Measurements from ENCODE around the gene SMG6. TPM values are rescaled to one million over a fixed set of nuclear protein-coding genes. Genes with fewer than 3 reads are reported as not detected.
A peak's percentile ranks its signal among the peaks of the same experiment; 100 is the strongest.

SMG6 gene
- total and polyA plus RNA-seq, 2 of the 13 experiments (the other 11 are each of a cell fraction or from before 2014, with no cell fraction given), result 4.6 to 14.6 TPM

DNA sequence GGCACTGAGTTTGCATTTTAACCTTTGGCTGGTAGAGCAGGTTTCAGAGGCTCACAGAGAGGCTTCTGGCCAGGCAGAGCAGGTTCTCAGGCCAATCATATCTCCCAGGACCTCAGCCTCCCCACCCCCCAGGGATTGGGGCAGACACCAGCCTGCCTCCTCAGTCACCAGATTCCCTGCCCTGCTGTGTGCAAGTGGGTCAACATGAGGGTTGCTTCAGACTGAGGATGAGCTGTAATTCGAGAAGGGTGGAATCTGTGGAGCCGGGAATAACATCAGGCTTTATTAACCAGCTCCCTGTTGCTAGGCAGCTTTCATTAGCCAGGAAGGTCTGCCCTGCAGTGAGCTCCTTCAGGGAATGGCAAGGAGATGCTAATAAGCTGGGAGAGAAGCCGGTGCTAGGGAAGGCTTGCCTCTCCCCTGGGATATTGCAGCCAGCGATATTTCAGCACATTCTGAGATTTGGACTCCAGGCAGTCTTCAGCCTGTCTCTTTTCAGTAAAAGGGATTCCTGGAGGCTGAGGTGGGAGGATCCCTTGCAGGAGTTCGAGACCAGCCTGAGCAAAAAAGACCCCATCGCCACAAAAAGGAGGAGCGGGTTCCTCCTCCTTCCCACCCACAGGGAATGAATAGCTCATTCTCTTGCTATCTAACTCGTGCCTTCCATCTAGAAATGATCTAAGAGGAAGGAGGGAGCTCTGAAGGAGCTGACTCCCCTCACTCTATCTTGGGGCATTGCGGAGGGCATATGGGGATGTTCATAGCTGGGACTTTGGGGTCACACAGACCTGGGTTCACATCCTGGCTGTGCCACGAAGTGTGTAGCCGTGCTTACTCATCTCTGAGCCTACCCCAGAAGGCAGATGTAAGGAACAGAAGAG, 44.5 kb upstream of the SMG6 start:
- peak overlapping the region; percentile 65 for H3K27ac ChIP-seq (ENCODE audit: extremely low read length, insufficient read depth, low read length)
- H3K36me3 ChIP-seq (replicated peaks in 1 of 2; ENCODE audit: control insufficient read depth in 1 of 2, insufficient read depth in 2 of 2, low read length in 2 of 2), result peaks cover 6 to 14% of the 10 kb centered on the region in 2 experiments; a peak in 3 of 5 replicates
- H3K27me3 ChIP-seq (ENCODE audit: control insufficient read depth in 1 of 2, insufficient read depth in 2 of 2, low read length in 2 of 2), result no peaks in the 10 kb centered on the region
- H3K9me3 ChIP-seq (ENCODE audit: low read length), result no peaks in the 10 kb centered on the region
- H3K4me1 ChIP-seq (ENCODE audit: insufficient read depth, low read length), result peaks cover 16% of the 10 kb centered on the region
- peak overlapping the region; percentile 53 for H3K4me2 ChIP-seq (ENCODE audit: low read depth, low read length)
- WGBS (ENCODE audit: low lambda C conversion rate), result 90% methylated on average over 8 of the region's 11 CpGs
- ATAC-seq (peak; percentile 98), DNase-seq (ENCODE audit: low spot score) (peak; percentile 92), FAIRE-seq (peak; percentile 95)
- H3K4me3 ChIP-seq (replicated peaks in 1 of 3; ENCODE audit: insufficient read depth in 1 of 3, low read depth in 2 of 3, low read length in 3 of 3), result no peak overlapping the region
- H3K9ac ChIP-seq (ENCODE audit: insufficient read depth, low read depth, low read length), result 0 out of 2 replicates have a peak overlapping the region, but pooled peaks have one; percentile 20
- H2AFZ ChIP-seq (ENCODE audit: low read length), result no peak overlapping the region
- no TSS peak for BruUV-seq (replicated peaks)
- no peaks in the 10 kb centered on the region for H4K20me1 ChIP-seq (ENCODE audit: insufficient read depth, low read length)
- ChIA-PET CTCF (ENCODE audit: low intra/inter-chr PET ratio, low total read pairs) (no interaction called here), POLR2A (interaction anchor here (0.7 to 2.1 kb wide), 4 partner anchors 10 to 164 kb away, joined by 3 to 18 read pairs (median 7); partner anchors contain the start of genes METTL16 and TSR1)
- intact Hi-C loops (cut with micrococcal nuclease; ENCODE audit: unreplicated experiment) (no loop called here), in situ Hi-C loops (cut with HindIII; ENCODE audit: extremely low pct_ligation_motif_present, low pct_unique_long_range_greater_than_20kb) (no loop called here)
- no peaks in the 10 kb centered on the region for H3K79me2 ChIP-seq (ENCODE audit: insufficient read depth, low read length)
- no peak for TF ChIP-seq TCF12 (IDR thresholded peaks at IDR 0.05)
- no peak for TF ChIP-seq TCF12 (CRISPR knock-in tag; IDR thresholded peaks at IDR 0.05)
- TF ChIP-seq RFXANK (CRISPR knock-in tag; IDR thresholded peaks at IDR 0.05), result peak; percentile 95
- TF ChIP-seq ZIK1 (CRISPR knock-in tag; IDR thresholded peaks at IDR 0.05; ENCODE audit: borderline replicate concordance, low read depth), result no peak
- TF ChIP-seq, protein P1, sequence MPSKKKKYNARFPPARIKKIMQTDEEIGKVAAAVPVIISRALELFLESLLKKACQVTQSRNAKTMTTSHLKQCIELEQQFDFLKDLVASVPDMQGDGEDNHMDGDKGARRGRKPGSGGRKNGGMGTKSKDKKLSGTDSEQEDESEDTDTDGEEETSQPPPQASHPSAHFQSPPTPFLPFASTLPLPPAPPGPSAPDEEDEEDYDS (CRISPR knock-in tag; IDR thresholded peaks at IDR 0.05), result 0 out of 2 replicates have a peak, but pooled peaks have one; percentile 42
- no peak for TF ChIP-seq ZNF496 (CRISPR knock-in tag; IDR thresholded peaks at IDR 0.05; ENCODE audit: insufficient replicate concordance)
- TF ChIP-seq, protein P2, sequence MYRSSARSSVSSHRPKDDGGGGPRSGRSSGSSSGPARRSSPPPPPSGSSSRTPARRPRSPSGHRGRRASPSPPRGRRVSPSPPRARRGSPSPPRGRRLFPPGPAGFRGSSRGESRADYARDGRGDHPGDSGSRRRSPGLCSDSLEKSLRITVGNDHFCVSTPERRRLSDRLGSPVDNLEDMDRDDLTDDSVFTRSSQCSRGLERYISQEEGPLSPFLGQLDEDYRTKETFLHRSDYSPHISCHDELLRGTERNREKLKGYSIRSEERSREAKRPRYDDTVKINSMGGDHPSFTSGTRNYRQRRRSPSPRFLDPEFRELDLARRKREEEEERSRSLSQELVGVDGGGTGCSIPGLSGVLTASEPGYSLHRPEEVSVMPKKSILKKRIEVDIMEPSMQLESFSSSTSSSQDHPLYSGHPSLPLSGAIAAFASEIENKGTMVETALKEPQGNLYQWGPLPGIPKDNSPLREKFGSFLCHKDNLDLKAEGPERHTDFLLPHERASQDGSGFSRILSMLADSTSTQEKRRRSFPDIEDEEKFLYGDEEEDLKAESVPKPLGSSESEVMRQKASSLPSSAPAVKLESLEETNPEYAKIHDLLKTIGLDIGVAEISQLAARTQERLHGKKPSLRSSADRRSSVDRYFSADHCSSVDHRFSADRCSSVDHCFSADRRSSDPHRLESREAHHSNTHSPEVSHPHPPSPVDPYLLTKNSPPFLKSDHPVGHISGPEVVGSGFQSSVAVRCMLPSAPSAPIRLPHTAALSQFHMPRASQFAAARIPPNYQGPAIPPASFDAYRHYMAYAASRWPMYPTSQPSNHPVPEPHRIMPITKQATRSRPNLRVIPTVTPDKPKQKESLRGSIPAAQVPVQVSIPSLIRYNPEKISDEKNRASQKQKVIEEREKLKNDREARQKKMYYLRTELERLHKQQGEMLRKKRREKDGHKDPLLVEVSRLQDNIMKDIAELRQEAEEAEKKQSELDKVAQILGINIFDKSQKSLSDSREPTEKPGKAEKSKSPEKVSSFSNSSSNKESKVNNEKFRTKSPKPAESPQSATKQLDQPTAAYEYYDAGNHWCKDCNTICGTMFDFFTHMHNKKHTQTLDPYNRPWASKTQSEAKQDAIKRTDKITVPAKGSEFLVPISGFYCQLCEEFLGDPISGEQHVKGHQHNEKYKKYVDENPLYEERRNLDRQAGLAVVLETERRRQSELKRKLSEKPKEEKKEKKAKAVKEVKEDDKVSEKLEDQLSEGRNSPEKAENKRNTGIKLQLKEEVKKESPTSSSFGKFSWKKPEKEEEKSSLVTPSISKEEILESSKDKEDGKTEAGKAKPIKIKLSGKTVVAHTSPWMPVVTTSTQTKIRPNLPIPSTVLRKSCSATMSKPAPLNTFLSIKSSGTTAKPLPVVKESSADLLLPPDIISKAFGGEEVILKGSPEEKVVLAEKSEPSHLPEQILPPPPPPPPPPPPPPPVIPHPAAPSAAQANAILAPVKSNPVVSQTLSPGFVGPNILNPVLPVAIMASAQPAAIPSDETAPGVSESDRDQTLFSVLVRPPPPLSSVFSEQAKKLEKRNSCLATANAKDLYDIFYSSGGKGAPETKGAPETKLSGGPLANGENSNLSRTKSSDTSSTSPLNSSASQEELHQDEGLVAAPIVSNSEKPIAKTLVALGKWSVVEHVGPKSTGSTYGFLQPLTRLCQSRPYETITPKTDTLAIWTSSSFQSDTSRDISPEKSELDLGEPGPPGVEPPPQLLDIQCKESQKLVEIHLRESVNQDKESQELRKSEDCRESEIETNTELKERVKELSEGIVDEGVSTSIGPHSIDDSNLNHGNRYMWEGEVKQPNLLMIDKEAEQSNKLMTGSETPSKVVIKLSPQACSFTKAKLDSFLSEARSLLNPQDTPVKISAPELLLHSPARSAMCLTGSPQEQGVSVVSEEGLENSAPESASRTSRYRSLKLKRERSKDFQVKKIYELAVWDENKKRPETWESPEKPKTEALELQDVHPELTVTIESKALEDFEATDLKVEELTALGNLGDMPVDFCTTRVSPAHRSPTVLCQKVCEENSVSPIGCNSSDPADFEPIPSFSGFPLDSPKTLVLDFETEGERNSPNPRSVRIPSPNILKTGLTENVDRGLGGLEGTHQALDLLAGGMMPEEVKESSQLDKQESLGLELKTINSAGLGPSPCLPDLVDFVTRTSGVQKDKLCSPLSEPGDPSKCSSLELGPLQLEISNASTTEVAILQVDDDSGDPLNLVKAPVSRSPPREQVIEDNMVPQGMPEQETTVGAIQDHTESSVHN (CRISPR knock-in tag; IDR thresholded peaks at IDR 0.05), result no peak
- TF ChIP-seq FOXA1 (IDR thresholded peaks at IDR 0.05), result no peak
- peak; percentile 88 for TF ChIP-seq FOXA1 (CRISPR knock-in tag; IDR thresholded peaks at IDR 0.05)
- TF ChIP-seq ZNF749 (CRISPR knock-in tag; IDR thresholded peaks at IDR 0.05; ENCODE audit: borderline replicate concordance), result no peak
- TF ChIP-seq, protein P3, sequence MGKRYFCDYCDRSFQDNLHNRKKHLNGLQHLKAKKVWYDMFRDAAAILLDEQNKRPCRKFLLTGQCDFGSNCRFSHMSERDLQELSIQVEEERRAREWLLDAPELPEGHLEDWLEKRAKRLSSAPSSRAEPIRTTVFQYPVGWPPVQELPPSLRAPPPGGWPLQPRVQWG (CRISPR knock-in tag; IDR thresholded peaks at IDR 0.05; ENCODE audit: borderline replicate concordance, low read depth), result no peak
- TF ChIP-seq HDAC2 (CRISPR knock-in tag; IDR thresholded peaks at IDR 0.05), result peak; percentile 66; the same call in 1 of the 2 replicates
- TF ChIP-seq ZNF549 (CRISPR knock-in tag; IDR thresholded peaks at IDR 0.05), result no peak
- TF ChIP-seq CREM (IDR thresholded peaks at IDR 0.05), result peak; percentile 24; the same call in 1 of the 2 replicates
- TF ChIP-seq CREM (CRISPR knock-in tag; IDR thresholded peaks at IDR 0.05), result no peak
- peak; percentile 51 for TF ChIP-seq SALL1 (CRISPR knock-in tag; IDR thresholded peaks at IDR 0.05)

Measured in HepG2 (cell line).